ENCODE data around the gene UBE2I. TPM values are rescaled to one million over a fixed set of nuclear protein-coding genes. Genes with fewer than 3 reads are reported as not detected.

The UBE2I gene
- total RNA-seq, 2 donors from 2014 or later, result 58.8 to 59.5 TPM

DNA sequence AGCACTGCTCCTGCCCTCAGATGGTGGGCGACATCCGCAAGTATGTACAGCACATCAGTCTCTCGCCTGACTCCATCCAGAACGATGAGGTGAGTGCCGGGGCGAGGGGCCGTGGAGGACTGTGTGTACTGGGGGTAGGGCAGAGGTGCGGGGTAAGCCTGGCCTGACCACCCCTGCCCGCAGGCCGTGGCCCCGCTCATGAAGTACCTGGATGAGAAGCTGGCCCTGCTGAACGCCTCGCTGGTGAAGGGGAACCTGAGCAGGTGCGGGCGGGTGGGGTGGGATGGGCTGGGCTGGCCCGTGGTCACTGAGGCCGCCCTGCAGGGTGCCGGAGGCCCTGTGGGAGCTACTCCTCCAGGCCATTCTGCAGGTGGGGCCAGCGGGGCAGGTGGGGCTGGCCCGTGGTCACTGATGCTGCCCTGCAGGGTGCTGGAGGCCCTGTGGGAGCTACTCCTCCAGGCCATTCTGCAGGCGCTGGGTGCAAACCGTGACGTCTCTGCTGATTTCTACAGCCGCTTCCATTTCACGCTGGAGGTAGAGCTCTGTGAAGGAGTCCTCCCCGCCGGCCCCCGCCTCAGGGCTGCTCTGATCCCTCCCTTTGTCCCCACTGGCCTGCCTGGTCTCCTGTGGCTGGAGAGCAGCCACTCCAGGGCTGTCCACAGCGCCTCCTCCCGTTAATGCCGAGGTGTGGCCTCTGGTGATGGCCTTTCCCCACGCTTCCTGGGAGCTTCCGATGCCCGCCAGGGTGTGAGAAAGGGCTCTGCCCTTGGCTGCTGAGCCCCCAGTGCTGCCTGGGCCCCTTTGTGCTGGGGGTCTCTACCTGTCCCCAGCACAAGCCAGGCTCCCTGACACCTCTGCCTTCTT, 37.2 kb downstream of the UBE2I start:
- no peaks in the 10 kb centered on the region for H3K9me3 ChIP-seq
- TF ChIP-seq, protein P1, sequence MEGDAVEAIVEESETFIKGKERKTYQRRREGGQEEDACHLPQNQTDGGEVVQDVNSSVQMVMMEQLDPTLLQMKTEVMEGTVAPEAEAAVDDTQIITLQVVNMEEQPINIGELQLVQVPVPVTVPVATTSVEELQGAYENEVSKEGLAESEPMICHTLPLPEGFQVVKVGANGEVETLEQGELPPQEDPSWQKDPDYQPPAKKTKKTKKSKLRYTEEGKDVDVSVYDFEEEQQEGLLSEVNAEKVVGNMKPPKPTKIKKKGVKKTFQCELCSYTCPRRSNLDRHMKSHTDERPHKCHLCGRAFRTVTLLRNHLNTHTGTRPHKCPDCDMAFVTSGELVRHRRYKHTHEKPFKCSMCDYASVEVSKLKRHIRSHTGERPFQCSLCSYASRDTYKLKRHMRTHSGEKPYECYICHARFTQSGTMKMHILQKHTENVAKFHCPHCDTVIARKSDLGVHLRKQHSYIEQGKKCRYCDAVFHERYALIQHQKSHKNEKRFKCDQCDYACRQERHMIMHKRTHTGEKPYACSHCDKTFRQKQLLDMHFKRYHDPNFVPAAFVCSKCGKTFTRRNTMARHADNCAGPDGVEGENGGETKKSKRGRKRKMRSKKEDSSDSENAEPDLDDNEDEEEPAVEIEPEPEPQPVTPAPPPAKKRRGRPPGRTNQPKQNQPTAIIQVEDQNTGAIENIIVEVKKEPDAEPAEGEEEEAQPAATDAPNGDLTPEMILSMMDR (IDR thresholded peaks at IDR 0.05), result no peak
- no peak overlapping the region for H3K4me3 ChIP-seq
- peaks cover 24% of the 10 kb centered on the region for H3K36me3 ChIP-seq
- H3K27ac ChIP-seq, result no peak overlapping the region
- H3K4me1 ChIP-seq, result peaks cover 0 to 23% of the 10 kb centered on the region in 2 donors
- no peak for DNase-seq (ENCODE audit: low spot score)
- no peaks in the 10 kb centered on the region for H3K27me3 ChIP-seq

DNA sequence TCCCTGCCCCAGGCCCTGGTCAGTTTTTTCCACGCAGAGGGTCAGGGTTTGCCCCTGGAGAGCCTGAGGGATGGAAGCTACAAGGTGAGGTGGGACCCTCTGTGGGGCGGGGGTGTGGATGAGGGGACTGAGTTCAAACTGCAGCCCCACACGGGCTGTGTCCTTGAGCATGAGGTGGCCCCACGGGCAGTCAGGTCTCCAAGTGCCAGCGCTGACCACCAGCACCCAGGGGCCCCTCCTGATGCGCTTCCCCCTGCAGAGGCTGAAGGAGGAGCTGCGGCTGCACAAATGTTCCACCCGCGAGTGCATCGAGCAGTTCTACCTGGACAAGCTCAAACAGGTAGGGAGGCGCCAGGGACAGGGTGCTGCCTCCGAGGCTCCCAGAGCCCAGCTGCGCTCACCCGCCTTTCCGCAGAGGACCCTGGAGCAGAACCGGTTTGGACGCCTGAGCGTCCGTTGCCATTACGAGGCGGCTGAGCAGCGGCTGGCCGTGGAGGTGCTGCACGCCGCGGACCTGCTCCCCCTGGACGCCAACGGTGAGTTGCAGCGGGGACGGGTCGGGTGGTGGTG, 37.9 kb downstream of the UBE2I start:
- TF ChIP-seq, protein P1 (IDR thresholded peaks at IDR 0.05), result no peak
- peaks cover 0 to 26% of the 10 kb centered on the region in 2 donors for H3K4me1 ChIP-seq
- no peak for DNase-seq (ENCODE audit: low spot score)
- H3K4me3 ChIP-seq, result no peak overlapping the region
- H3K27ac ChIP-seq, result no peak overlapping the region
- H3K9me3 ChIP-seq, result no peaks in the 10 kb centered on the region
- H3K36me3 ChIP-seq, result peaks cover 24% of the 10 kb centered on the region
- H3K27me3 ChIP-seq, result no peaks in the 10 kb centered on the region

DNA sequence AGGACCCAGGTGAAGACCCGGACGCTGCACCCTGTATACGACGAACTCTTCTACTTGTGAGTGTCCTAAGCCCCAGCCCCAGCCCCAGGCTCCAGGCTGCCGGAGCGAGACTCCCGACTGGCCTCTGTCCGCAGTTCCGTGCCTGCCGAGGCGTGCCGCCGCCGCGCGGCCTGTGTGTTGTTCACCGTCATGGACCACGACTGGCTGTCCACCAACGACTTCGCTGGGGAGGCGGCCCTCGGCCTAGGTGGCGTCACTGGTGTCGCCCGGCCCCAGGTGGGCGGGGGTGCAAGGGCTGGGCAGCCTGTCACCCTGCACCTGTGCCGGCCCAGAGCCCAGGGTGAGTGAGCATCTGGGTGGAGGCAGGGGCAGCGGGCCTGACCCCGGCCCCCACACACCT, 38.5 kb downstream of the UBE2I start:
- TF ChIP-seq, protein P1 (IDR thresholded peaks at IDR 0.05), result no peak
- Histone ChIP-seq H3K9me3 (no peaks in the 10 kb centered on the region), H3K4me3 (no peak overlapping the region), H3K27ac (no peak overlapping the region), H3K4me1 (peaks cover 0 to 26% of the 10 kb centered on the region in 2 donors), H3K36me3 (peaks cover 24% of the 10 kb centered on the region), H3K27me3 (no peaks in the 10 kb centered on the region)
- DNase-seq (ENCODE audit: low spot score), result no peak

DNA sequence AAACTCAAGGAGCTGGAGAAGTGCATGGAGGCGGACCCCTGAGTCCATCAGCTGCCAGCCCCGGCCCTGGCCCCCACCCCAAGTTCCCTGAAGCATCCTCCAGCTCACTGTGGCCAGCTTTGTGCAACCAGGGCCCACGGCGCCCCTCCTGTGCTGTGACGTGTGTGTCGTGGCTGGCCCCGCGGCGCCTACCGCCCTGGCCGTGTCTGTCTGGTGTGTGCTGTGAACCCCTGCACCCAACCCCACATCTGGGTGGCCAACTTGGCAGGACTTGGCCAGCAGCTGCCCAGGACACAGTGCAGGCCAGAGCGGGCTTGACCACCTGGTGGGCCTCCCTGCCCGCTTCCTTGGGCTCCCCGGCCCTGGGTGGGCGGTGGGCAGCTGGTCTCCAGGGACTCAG, 39.0 kb downstream of the UBE2I start:
- Histone ChIP-seq H3K4me1 (peaks cover 0 to 31% of the 10 kb centered on the region in 2 donors), H3K27ac (no peak overlapping the region), H3K9me3 (no peaks in the 10 kb centered on the region), H3K4me3 (no peak overlapping the region), H3K36me3 (peaks cover 24% of the 10 kb centered on the region), H3K27me3 (no peaks in the 10 kb centered on the region)
- DNase-seq (ENCODE audit: low spot score), result no peak
- TF ChIP-seq, protein P1 (IDR thresholded peaks at IDR 0.05), result no peak

DNA sequence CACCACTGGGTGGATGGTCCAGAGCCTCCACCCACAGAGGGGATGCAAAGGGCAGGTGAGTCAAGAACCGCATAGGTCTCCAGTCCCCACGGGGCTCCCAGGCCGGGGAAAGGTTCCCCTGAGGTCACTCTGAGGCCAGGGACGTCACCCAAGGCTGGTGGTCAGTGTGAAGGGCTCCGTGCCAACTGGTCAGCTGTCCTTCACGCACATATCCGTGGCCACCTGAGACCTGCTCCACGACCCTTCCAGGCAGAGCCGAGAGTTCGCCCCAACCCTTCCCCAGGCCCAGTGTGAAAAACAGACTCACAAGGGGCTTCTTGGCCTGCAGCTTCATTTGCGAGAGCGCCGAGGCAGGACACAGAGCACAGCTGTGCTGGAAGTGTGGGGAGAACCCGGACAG, 39.5 kb downstream of the UBE2I start:
- no peaks in the 10 kb centered on the region for H3K27me3 ChIP-seq
- H3K4me1 ChIP-seq, result peaks cover 0 to 34% of the 10 kb centered on the region in 2 donors
- no peak for DNase-seq (ENCODE audit: low spot score)
- H3K4me3 ChIP-seq, result no peak overlapping the region
- TF ChIP-seq, protein P1 (IDR thresholded peaks at IDR 0.05), result no peak
- no peaks in the 10 kb centered on the region for H3K9me3 ChIP-seq
- H3K36me3 ChIP-seq, result peaks cover 24% of the 10 kb centered on the region
- H3K27ac ChIP-seq, result no peak overlapping the region
